ENCODE results near the gene AOPEP.

DNA sequence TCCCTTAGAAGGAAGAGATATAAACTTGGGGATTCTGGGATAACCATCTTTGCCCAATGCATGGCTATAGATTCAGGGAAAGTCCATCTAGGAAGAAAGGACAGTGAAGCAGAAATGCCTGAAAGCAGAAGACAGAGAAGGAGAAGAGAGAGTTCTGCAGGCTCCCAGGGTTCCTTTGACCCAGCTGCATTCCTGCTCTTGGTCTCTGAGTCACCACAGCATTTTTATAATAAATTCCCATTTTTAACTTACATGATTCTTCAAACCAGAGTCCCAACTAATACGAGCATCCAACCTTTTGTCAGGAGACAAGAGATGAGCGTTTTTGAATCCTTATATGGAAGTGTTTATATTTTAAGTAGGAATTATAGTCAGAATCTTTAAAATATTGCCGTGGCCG, 12.0 kb upstream of the AOPEP start:
- TF ChIP-seq CTCF (CRISPR knock-in tag; IDR thresholded peaks at IDR 0.05), result no peak
- no peak for TF ChIP-seq SP4 (CRISPR knock-in tag; IDR thresholded peaks at IDR 0.05)
- no peak for TF ChIP-seq TBL1XR1 (IDR thresholded peaks at IDR 0.05; ENCODE audit: borderline replicate concordance, low read length, partially characterized antibody)
- no peak for TF ChIP-seq MYNN (CRISPR knock-in tag; IDR thresholded peaks at IDR 0.05; ENCODE audit: low read depth)
- TF ChIP-seq GFI1 (CRISPR knock-in tag; IDR thresholded peaks at IDR 0.05; ENCODE audit: borderline replicate concordance), result no peak
- TF ChIP-seq ZSCAN20 (CRISPR knock-in tag; IDR thresholded peaks at IDR 0.05; ENCODE audit: borderline replicate concordance), result no peak
- TF ChIP-seq POGZ (CRISPR knock-in tag; IDR thresholded peaks at IDR 0.05), result no peak
- no peak for TF ChIP-seq RXRB (CRISPR knock-in tag; IDR thresholded peaks at IDR 0.05; ENCODE audit: borderline replicate concordance)
- no peak for TF ChIP-seq POLR2AphosphoS5 (IDR thresholded peaks at IDR 0.05; ENCODE audit: low read depth, low read length)
- no peak for TF ChIP-seq KDM5A (IDR thresholded peaks at IDR 0.05; ENCODE audit: borderline replicate concordance, low read length)
- TF ChIP-seq SAP130 (CRISPR knock-in tag; IDR thresholded peaks at IDR 0.05; ENCODE audit: low read depth), result no peak
- TF ChIP-seq, protein P1, sequence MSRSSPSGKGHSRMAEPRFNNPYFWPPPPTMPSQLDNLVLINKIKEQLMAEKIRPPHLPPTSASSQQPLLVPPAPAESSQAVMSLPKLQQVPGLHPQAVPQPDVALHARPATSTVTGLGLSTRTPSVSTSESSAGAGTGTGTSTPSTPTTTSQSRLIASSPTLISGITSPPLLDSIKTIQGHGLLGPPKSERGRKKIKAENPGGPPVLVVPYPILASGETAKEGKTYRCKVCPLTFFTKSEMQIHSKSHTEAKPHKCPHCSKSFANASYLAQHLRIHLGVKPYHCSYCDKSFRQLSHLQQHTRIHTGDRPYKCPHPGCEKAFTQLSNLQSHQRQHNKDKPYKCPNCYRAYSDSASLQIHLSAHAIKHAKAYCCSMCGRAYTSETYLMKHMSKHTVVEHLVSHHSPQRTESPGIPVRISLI (CRISPR knock-in tag; IDR thresholded peaks at IDR 0.05; ENCODE audit: borderline replicate concordance), result no peak
